ENCODE results near the gene ARHGEF10L. TPM values are rescaled to one million over a fixed set of nuclear protein-coding genes. Genes with fewer than 3 reads are reported as not detected.

The ARHGEF10L gene
- total RNA-seq, 1 donor from 2014 or later = 34.3 TPM

DNA sequence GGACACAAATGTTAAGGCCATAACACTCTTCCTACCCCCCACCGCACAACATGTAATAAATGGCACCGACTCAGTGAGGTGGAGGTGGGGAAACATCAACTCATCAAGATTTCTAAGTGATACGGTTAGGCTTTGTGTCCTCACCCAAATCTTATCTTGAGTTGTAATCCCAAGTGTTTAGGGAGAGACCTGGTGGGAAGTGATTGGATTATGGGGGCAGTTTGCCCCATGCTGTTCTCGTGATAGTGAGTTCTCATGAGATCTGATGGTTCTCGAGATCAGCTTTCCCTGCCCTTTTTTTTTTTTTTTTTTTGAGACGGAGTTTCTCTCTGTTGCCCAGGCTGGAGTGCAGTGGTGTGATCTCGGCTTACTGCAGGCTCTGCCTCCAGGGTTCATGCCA, 164.7 kb downstream of the ARHGEF10L start:
- no peak for ATAC-seq
- intact Hi-C loops (cut with DNase I) = no loop called here
- no peak for DNase-seq (ENCODE audit: low spot score)

DNA sequence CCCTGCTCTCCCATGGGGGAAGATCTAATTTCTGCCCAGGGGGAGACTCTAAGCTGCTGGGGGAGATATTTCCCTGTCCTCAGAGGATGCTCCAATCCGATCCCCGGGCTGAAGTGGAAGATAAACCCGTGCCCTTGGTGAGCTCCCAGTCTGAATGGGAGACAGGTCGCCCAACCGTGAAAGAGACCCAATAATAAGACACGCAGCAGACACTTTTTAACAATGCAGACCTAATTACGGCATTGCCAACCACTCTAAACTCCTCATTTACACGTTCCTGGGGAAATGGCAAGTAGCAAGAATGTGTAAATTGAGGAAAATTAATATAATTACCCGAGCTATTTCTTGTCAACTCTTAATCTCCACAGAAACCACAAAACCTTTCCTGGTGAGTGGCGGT, 166.9 kb downstream of the ARHGEF10L start:
- DNase-seq (ENCODE audit: low spot score) = no peak
- ATAC-seq = no peak
- intact Hi-C loops (cut with DNase I) = no loop called here

DNA sequence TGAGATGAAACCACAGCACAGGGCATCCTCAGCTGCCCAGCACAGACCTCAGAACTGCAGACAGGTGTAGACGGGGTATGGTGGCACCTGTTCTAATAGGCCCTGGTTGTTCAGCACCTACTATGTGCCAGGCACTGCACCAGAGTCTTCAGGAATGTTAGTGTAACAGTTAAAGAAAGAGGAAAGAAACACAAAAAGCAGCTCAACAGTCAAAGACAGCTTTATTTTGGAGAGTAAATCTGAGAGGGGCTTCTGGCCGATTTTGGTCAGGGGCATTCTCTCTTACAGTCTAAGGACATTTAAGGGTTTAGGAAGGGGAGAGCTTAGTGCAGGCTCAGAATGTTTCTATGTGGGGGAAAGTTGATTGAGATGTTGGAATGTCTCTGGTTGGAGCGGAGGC, 170.5 kb downstream of the ARHGEF10L start:
- DNase-seq (ENCODE audit: low spot score) (no peak), ATAC-seq (no peak)
- intact Hi-C loops (cut with DNase I) = no loop called here

DNA sequence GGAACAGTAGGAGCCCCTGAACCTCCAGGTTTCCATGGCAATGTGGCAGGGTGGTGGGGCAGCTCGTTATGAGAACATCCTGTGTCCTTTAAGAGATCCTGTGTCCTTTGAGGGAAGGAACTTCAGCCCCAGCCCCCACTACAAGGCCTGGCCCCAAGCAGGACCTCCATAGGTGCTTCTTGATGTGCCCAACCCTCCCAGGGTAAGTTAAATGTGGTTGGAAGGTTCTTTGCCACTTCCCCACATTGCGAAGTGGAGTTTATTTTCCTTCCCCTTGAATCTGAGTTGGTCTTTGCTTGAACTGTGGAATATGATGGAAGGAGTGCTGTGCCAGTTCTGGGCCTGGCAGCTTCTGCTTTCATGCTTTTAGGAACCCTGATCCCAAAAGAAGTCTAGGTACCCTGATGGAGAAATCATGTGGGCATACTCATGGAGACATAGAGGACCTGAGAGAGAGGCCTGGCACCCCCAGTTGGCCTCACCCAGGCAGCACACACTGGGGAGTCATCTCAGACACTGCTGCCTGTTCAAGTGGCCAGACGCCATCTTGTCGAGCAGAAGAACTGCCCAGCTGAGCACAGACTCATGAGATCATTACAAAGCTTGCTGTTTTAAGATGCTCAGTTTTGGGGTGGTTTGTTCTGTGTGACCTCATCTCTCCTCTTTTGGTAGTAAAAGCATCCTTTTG, 171.5 kb downstream of the ARHGEF10L start:
- no peak for DNase-seq (ENCODE audit: low spot score)
- no peak for ATAC-seq
- intact Hi-C loops (cut with DNase I) = no loop called here

DNA sequence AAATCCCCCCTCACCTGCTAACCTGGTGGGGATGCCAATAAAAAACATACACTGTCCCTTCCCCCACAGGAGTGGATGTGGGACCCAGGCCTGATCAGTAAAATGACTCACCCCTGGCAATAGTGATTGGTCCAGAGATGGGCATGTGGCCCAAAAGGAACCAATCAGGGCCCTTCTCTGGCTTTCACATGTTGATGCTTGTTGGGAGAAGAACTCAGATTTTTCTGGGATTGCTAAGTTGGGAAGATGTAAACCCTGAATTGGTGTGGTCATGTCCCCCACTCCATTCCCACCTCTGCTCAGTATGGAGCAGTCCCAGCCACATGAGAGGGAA, 172.0 kb downstream of the ARHGEF10L start:
- intact Hi-C loops (cut with DNase I) = no loop called here
- DNase-seq (ENCODE audit: low spot score) = no peak
- no peak for ATAC-seq

DNA sequence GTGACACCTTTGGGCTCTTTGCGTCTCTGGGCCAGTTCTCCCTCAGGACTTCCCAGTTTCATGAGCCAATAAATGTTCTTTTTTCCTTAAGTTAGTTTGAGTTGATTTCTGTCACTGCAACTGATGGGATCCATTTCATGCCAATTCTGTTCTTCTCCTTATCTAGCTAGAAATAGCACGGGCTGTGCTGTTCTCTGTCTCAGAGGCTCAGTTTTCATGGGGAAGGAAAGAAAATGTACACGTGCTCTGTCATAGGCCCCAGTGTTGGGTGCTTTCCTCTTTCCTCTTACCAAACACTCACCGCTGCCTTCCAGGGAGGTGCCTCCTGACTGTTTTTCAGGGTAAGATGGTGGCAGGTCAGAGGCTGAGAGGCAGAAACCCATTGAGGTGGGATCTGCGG, 172.4 kb downstream of the ARHGEF10L start:
- no peak for ATAC-seq
- no peak for DNase-seq (ENCODE audit: low spot score)
- intact Hi-C loops (cut with DNase I) = no loop called here

DNA sequence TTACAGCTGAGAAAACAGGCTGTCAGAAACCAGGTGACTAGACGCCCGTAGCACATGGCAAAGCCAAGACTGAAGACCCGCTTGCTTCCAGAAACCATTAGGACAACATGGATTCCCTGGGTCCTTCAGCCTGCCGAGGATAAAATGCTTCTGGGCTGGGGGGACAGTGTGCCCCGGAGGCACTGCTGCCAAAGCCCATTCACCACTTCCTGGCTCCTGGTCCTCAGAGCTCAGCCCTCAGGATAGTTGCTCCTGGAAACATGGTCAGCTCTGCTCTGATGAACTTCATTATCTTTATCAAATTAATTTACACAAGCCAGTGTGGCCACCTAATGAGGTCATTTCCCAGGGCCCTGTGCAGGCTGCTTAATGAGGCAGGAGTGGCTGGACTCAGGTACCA, 174.5 kb downstream of the ARHGEF10L start:
- no peak for ATAC-seq
- no peak for DNase-seq (ENCODE audit: low spot score)
- intact Hi-C loops (cut with DNase I) = no loop called here

DNA sequence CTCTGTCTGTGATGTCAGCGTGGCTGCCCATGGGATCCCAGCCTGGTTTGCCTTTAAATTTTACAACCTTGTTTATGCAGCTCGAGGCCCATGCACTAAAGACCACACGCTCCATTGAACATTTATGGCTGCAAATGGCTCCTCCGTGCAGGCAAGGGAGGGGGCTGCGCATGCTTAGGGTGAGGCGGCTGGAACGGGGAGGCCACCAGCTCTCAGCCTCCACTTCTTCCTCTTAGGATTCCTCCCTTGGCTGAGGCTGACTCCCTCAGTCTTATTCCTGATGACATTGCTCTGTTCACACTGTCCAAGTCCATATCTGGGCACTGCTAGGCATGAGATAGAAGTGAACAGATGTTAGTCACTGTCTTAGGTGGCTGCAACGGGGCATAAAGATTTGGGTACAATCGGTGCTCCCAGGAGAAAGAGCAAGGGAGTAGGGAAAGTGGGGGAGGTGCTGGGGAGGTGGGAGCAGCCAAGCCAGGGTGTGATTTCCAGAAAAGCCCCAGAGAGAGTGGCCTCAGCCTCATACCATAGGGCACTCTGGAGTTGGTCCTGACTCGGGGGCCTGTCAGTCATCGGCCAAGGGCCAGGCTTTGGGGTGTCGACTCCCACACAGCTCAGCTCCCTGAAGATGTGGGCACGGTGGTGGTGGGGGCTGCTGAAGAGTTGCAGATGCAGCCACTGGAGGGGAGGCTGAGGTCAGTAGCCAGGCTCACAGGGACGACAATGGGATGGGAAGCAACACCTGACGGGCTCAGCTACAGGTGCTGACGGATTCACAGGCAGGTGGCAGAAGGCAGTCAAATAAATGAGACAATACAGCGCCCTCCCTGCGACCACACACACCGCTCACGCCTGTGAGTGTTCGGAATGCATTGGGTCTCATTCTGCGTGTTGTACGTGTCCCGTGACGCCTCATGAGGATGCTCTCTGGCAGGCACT, 178.4 kb downstream of the ARHGEF10L start:
- intact Hi-C loops (cut with DNase I) = no loop called here
- DNase-seq (ENCODE audit: low spot score) (no peak), ATAC-seq (no peak)

DNA sequence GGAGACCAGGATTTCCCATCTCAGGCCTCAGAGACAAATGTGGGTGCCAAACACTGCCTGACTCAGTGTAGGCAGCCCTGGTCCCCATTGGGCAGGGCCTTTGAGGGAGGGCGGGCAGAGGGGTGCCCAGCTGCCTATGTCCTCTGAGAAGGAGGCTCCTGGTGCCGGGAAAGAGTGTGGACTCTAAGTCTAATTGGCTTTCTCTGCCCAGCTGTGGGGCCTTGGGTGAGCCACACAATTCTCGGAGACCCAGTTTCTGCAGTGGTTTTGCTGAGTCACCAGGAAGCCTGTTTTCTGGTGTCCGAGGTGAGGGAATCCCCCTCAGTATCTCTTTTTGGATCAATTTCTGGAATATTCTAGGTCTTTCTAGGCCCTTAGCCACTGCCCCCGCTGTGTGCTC, 180.4 kb downstream of the ARHGEF10L start:
- intact Hi-C loops (cut with DNase I) = no loop called here
- DNase-seq (ENCODE audit: low spot score) = no peak
- no peak for ATAC-seq

DNA sequence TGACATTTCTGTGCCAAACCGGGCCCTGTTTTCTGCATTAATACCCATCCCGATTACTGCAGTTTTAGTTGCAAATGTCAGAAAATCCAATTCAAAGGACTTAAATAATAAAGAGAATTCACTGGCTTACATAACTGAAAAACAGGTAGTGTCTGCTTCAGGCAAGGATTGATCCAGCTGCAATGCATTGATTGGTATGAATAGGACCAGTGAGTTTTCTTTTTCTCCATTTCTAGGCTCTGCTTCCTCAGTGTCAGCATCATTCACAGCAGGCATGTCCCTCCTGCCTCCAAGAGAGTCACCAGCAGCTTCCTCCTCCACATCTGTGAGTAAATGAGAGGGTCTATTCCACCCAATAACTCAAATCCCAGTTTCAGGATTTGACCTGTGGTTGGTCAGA, 181.9 kb downstream of the ARHGEF10L start:
- DNase-seq (ENCODE audit: low spot score) (no peak), ATAC-seq (no peak)
- intact Hi-C loops (cut with DNase I) = no loop called here

DNA sequence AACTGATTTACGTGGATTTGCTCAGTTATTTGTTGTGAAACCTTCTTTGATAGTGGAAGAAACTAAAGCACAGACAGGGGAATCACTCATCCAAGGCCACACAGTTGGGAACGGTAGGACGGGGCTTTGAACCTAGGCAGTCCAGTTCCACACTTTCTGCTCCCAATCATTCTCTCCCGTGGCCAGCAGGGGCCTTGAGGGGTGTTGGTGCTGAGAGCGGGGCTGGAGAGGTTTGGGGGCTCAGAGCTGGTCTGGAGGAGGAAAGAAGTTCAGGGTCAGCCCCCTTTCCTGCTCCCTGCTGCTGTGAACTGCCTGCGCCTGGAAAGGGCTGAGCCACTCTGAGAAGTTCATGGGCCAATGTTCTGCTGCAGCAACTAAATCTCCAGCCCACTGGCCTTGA, 184.2 kb downstream of the ARHGEF10L start:
- intact Hi-C loops (cut with DNase I) = no loop called here
- no peak for ATAC-seq
- DNase-seq (ENCODE audit: low spot score) = no peak

DNA sequence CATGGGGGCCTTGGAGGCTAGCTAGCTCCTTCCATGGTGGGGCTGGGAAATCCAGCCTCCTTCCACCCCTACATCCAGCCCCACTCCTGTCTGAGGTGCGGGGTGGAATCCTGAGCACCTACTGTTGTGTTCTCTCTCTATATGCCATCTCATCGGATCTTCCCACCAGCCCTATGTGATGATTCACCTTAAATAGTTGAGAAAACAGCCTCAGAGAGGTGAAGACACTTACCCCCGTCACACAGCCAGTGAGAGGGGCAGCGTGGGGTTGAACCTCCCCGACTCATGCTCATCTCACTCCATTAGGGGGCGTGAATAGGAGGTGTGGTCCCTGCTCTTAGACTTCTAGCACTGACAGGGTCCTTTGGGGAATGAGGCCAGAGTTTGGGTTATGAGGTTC, 184.7 kb downstream of the ARHGEF10L start:
- intact Hi-C loops (cut with DNase I) = no loop called here
- DNase-seq (ENCODE audit: low spot score) = no peak
- ATAC-seq = no peak

DNA sequence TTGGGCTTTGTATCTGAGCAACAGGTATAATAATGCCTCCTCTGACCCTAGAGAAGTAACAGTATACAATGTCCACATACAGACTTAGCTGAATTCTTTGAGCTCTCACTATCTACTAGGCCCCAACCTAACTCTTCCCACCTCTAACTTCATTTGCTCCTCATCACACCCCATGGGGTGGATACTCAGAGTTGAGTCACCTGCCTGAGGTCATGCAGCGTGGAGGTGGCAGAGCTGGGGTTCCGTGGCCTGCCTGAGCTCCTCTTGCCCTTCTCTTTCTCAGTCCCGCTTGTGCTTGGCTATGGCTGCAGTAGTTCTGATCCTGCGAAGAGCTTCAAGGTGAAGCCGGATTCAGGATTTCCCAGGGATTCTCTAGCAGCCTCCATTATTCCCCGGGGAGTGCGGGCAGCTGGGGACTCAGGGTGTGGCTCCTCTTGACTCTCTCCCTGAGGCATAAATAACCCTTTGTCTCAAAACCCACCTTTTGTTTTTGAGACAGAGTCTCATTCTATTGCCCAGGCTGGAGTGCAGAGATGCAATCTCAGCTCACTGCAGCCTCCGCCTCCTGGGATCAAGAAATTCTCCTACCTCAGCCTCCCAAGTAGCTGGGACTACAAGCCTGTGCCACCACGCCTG, 185.7 kb downstream of the ARHGEF10L start:
- intact Hi-C loops (cut with DNase I) = no loop called here
- ATAC-seq (no peak), DNase-seq (ENCODE audit: low spot score) (no peak)

DNA sequence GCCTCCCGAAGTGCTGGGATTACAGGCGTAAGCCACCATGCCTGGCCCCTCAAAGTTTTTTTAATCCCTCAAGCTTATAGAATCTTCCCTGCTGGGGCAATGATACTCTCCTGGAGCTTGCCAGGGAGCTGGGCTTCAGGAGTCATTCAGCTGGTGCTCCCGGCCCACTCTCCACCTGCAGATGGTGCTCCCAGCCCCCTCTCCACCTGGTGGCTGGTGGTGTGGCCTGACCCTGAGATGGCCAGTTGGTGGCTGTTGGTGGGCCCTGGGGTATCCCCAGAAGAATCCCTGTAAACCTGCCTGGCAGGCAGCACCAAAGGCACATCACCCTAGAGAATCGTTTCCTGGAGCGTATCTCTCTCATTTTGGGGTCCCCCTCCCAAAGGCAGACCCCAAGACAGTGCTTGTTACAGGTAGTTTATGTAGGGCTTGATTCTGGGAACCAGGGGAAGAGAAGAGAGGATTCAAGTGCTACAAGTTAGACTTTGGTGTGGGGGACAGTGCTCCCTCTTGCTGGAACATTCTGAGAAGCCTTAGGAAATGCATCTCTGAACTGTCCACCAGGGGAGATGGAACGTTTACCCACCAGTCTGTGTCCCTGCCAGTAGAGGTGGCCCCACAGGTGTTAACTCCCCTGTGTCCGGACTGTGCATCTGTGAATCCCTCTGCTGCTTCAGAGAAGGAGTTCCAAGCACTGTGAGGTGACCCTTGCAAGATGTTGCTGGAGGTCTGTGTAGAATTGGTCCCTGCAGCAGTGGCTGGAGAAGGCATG, 186.5 kb downstream of the ARHGEF10L start:
- intact Hi-C loops (cut with DNase I) = no loop called here
- DNase-seq (ENCODE audit: low spot score) (no peak), ATAC-seq (no peak)

DNA sequence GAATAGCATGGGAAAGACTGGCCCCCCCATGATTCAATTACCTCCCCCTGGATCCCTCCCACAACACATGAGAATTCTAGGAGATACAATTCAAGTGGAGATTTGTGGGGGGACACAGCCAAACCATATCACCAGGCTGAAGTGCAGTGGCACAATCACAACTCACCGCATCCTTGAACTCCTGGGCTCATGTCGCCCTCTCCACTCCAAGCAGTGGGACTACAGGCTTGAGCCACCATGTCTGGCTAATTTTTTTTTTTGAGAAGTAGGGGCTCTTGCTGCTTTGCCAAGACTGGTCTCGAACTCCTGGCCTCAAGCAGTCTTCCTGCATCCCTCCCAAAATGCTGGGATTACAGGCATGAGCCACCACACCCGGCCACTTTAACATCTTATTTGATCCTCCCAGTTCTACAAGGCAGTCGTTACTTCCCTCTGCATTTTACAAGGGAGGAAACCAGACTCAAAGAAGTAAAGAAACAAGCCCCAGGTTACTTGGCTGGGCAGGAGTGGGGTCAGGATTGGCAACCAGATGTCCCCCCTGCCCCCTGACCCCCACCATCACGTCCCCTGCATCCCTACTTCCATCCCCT, 188.7 kb downstream of the ARHGEF10L start:
- ATAC-seq (no peak), DNase-seq (ENCODE audit: low spot score) (no peak)
- intact Hi-C loops (cut with DNase I) = no loop called here

DNA sequence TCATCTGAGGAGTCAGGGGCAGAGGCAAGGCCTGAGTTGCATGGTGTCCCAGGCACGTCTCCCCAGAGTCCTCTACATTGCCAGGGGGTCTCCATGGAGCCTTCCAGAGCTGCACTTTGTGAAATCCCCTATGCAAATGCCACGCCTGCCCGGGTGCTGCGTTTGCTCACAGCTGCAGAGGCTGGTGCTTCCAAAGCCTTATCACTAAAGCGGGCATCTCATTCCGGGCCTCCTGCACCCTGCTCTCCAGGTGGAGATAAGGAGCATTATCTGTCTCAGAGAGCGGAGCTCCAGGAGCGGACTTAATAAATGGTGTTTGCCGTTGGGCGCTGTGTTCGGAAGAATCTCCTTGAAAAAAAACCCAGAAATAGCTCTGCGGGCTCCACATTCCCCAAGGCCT, 189.8 kb downstream of the ARHGEF10L start:
- no peak for DNase-seq (ENCODE audit: low spot score)
- no peak for ATAC-seq
- intact Hi-C loops (cut with DNase I) = no loop called here

DNA sequence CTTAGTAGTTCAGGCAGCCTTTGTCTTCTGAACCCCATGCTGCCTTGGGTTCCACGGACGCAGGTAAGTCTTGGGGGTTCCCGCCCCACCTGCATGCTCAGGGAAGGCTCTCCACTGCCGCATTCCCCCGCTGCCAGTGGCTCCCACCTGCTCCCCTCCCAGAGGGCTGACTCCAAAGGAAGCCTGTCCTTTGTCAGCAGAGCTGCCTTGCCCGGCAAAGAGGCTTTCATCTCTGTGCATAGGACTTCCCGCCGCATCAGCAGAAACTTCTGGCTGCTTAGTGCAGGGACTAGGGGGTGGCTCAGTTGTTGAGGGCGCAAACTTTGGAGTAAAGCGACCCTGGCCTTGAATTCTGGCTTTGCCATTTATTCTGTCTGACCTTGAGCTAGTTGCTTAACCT, 190.4 kb downstream of the ARHGEF10L start:
- intact Hi-C loops (cut with DNase I) = no loop called here
- no peak for DNase-seq (ENCODE audit: low spot score)

DNA sequence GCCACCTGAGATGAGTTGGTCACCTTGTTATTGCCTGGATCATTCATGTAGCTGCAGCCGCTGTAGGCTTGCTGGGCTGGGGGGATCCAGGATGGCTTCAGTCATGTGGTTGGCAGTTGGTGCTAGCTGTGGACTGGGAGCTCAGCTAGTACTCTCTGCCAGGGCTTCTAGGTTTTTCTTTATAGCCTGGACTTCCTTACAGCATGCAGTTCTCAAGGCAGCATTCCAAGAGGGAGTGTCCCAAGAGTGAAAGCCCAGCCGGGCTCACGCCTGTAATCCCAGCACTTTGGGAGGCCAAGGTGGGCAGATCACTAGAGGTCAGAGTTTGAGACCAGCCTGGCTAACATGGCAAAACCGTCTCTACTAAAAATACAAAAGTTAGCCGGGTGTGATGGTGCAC, 192.0 kb downstream of the ARHGEF10L start:
- intact Hi-C loops (cut with DNase I) = no loop called here
- DNase-seq (ENCODE audit: low spot score) (no peak), ATAC-seq (no peak)

More for the DNA sequence above, 190.4 kb downstream of the ARHGEF10L start:
- no peak for ATAC-seq

DNA sequence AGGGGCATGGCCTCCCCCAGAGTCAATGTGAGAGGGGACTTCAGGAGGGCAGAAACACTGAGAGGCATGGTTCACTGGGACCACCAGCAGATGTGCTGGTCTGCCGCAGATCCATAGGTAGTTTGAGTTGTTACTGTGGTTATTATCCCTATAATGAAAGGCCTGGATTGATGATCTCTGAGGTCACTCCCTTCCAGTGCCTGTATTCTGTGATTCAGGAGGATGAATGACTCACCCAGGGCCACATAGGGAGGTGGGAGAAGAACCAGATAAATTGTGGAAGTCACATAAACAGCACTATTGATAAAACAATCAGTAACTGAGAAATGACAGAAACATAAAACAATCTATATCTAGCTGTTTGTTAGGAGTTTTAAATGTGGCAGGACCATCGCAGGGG, 193.0 kb downstream of the ARHGEF10L start:
- intact Hi-C loops (cut with DNase I) = no loop called here
- no peak for ATAC-seq
- no peak for DNase-seq (ENCODE audit: low spot score)

Measured in sciatic nerve (tissue), 2 donors.